ENCODE measurements around the gene ARHGAP31.
"Not testable (repeated sequence)": the region's sequence is repeated elsewhere in the genome, so short reads cannot be mapped to it uniquely, and the experiment has no call there.

ARHGAP31 gene

DNA sequence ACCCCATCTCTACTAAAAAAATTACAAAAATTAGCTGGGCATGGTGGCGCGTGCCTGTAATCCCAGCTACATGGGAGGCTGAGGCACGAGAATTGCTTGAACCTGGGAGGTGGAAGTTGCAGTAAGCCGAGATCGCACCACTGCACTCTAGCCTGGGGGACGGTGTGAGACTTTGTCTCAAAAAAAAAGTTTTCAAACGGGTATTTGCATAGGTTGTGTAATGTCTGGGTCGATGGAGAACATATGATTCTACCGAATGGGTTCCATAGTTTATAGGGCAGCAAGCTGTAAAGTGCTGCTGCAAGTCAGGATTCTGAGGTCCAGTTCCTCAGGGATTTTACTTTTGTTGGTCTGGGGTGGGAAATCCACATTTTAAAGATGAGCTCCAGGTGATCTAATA lies 12.2 kb downstream of the ARHGAP31 start:
- peaks cover 16% of the 10 kb centered on the region for H3K36me3 Mint-ChIP-seq
- peak in 1 of 2 donors; percentile 22 for DNase-seq (ENCODE audit: low spot score in 2 of 2)
- not testable (repeated sequence) for ATAC-seq, H3K4me3 Mint-ChIP-seq, H3K27ac Mint-ChIP-seq, H3K9me3 Mint-ChIP-seq
- H3K4me1 Mint-ChIP-seq: peaks cover 32% of the 10 kb centered on the region

GRCh38 chr3:119308355-119308754 lies 14.2 kb downstream of the ARHGAP31 start:
- no peak for DNase-seq (ENCODE audit: low spot score in 2 of 2)
- peaks cover 20% of the 10 kb centered on the region for H3K4me1 Mint-ChIP-seq
- H3K36me3 Mint-ChIP-seq: peaks cover 20% of the 10 kb centered on the region
- no peaks in the 10 kb centered on the region for H3K9me3 Mint-ChIP-seq
- no peak overlapping the region for H3K4me3 Mint-ChIP-seq
- H3K27ac Mint-ChIP-seq: no peak overlapping the region
- no peak for ATAC-seq

DNA sequence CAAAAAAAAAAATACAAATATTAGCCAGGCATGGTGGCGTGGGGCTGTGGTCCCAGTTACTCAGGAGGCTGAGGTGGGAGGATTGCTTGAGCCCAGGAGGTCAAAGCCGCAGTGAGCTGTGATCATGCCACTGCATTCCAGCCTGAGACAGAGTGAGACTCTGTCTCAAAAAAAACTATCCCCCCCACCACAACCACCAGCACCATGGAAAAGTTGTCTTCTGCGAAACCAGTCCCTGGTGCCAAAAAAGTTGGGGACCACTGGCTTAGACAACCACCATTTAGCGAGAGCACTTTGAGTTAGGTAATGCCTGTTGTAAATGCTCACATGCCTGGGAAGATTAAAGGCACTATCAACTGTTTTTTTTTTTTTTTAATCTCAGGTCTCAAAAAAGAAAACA lies 15.4 kb downstream of the ARHGAP31 start:
- Mint-ChIP-seq H3K4me1 (peaks cover 22% of the 10 kb centered on the region), H3K36me3 (peaks cover 16% of the 10 kb centered on the region), H3K4me3 (no peak overlapping the region), H3K9me3 (no peaks in the 10 kb centered on the region), H3K27ac (no peak overlapping the region)
- DNase-seq (ENCODE audit: low spot score in 2 of 2) (peak in 1 of 2 donors; percentile 39), ATAC-seq (no peak)

- no peak overlapping the region for H3K4me3 Mint-ChIP-seq
- no peak for ATAC-seq
- peaks cover 22% of the 10 kb centered on the region for H3K4me1 Mint-ChIP-seq
- H3K9me3 Mint-ChIP-seq: no peaks in the 10 kb centered on the region
- peak in 1 of 2 donors; percentile 38 for DNase-seq (ENCODE audit: low spot score in 2 of 2)
- H3K27ac Mint-ChIP-seq: no peak overlapping the region
- peaks cover 16% of the 10 kb centered on the region for H3K36me3 Mint-ChIP-seq
Measured at GRCh38 chr3:119310071-119310470, 15.9 kb downstream of the ARHGAP31 start.

DNA sequence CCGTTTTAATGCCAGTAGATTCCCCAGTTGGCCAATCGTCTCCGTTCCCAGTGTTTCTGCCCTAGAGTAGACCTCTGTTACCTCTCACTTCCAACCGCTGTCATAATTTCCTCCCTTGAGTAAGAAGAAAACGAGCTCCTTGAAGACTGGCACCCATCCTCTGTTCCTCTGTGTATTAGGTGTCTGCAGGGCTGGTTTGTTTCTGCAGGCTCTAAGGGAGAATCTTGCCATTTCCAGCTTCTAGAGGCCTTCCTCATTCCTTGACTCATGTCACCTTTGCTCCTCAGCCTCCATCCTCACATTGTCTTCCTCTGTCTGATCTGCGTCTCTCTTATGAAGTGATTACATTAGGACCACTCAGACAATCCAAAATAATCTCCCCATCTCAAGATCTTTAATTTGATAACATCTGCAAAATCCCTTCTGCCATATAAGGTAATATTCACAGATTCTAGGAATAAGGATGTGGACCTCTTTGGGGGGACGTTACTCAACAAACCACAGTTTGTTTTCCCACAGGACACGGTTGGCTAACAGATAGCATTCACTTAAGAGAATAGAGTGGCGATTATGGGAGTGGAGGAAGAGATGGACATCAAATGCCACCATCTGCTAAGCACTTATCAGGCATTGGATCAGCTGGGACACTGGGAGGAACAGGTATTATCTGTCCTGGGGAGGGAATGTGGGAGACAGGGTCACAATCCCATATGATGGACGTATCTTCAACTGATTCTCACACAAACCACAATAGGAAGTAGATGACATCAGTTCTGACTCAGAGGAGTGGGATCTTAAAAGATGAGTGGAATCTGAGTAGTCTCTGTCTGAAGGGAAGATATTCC lies 17.1 kb downstream of the ARHGAP31 start:
- Mint-ChIP-seq H3K4me1 (peaks cover 22% of the 10 kb centered on the region), H3K9me3 (no peaks in the 10 kb centered on the region)
- peak in 1 of 2 donors; percentile 40 for DNase-seq (ENCODE audit: low spot score in 2 of 2)

GRCh38 chr3:119313461-119313860 lies 19.3 kb downstream of the ARHGAP31 start:
- Mint-ChIP-seq H3K4me1 (peaks cover 22% of the 10 kb centered on the region), H3K36me3 (peaks cover 16% of the 10 kb centered on the region), H3K4me3 (no peak overlapping the region), H3K27ac (no peak overlapping the region), H3K9me3 (no peaks in the 10 kb centered on the region)
- DNase-seq (ENCODE audit: low spot score in 2 of 2) (no peak), ATAC-seq (no peak)

More for the DNA sequence above, 17.1 kb downstream of the ARHGAP31 start:
- Mint-ChIP-seq H3K4me3 (no peak overlapping the region), H3K36me3 (peaks cover 16% of the 10 kb centered on the region), H3K27ac (no peak overlapping the region)
- ATAC-seq: peak; percentile 73

GRCh38 chr3:119314821-119315220 lies 20.6 kb downstream of the ARHGAP31 start:
- DNase-seq (ENCODE audit: low spot score in 2 of 2): no peak
- no peak overlapping the region for H3K4me3 Mint-ChIP-seq
- H3K36me3 Mint-ChIP-seq: peaks cover 16% of the 10 kb centered on the region
- no peak overlapping the region for H3K27ac Mint-ChIP-seq
- ATAC-seq: no peak
- peaks cover 22% of the 10 kb centered on the region for H3K4me1 Mint-ChIP-seq
- H3K9me3 Mint-ChIP-seq: no peaks in the 10 kb centered on the region

DNA sequence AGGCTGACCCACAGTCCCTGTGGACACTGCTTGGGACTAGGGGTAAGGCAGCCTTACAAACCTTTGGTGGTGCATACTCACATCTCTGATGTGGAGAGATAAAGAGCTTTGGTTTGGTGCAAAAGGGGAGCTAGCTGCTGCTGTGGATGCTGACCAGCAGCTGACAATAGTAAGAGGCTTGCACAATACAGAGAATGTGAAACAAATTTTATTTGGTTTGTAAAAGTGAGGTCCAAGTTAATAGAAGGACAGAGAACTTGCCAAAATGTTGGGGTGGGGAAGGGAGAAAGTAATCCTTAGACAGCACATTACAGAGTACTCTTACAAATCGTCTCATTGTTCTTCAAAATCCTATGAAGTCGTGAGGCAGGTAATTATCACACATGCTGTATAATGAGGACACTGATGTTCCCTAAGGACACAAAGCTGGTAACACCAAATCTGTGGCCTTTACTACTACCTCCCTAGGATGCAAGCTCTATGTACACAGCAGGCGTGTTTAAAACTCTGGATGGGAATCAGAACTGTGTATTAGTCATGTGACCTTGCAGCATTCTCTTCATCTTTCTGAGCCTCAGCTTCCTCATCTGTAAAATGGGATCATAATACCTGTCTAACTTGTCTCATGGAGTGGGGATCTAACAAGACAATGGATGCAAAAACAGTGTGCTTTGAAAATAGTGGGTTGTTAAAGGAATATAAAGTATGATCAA lies 21.6 kb downstream of the ARHGAP31 start:
- H3K36me3 Mint-ChIP-seq: peaks cover 16% of the 10 kb centered on the region
- peaks cover 27% of the 10 kb centered on the region for H3K4me1 Mint-ChIP-seq
- no peak overlapping the region for H3K4me3 Mint-ChIP-seq
- no peaks in the 10 kb centered on the region for H3K9me3 Mint-ChIP-seq
- ATAC-seq (no peak), DNase-seq (ENCODE audit: low spot score in 2 of 2) (no peak)
- peak overlapping the region; percentile 13 for H3K27ac Mint-ChIP-seq

DNA sequence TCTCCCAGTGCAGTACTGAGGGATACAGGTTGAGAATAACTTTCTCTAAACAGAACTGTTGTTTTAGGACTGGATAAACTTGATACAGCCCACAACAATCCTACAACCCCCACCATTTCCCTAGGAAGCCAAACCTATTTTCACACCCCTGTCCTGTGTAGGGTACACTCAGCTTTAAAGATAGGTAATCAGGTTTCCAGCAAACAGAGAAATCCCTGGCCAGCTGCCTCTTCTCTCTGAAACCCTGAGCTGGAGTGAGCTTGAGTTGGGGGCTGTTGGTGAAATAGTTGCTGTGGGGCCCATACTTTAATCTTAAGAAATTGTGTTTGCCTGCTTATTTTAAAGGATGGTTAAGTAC lies 22.1 kb downstream of the ARHGAP31 start:
- no peak overlapping the region for H3K27ac Mint-ChIP-seq
- no peak overlapping the region for H3K4me3 Mint-ChIP-seq
- DNase-seq (ENCODE audit: low spot score in 2 of 2): peak in 1 of 2 donors; percentile 36
- peaks cover 16% of the 10 kb centered on the region for H3K36me3 Mint-ChIP-seq
- H3K4me1 Mint-ChIP-seq: peaks cover 25% of the 10 kb centered on the region
- ATAC-seq: no peak
- H3K9me3 Mint-ChIP-seq: no peaks in the 10 kb centered on the region

DNA sequence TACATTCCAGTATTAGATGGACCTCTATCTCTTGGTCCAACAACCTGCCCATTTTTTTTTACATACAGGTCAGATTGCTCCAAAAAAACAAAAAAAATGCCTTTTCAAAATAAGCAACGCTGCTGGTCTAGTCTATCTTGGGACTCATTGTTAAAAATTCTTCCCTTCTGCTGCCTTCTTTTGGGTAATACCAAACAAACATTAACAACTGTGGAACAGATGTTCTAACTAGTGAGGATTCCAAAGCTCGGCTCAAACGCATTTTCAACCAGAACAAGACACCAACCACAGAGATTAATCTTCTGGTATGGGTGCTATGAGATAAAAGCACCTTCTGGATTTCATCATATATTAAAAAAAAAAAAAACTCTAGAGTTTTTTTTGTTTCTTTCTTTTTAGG lies 24.7 kb downstream of the ARHGAP31 start:
- H3K27ac Mint-ChIP-seq: no peak overlapping the region
- peaks cover 33% of the 10 kb centered on the region for H3K4me1 Mint-ChIP-seq
- no peak overlapping the region for H3K4me3 Mint-ChIP-seq
- DNase-seq (ENCODE audit: low spot score in 2 of 2) (no peak), ATAC-seq (no peak)
- no peaks in the 10 kb centered on the region for H3K9me3 Mint-ChIP-seq
- H3K36me3 Mint-ChIP-seq: peaks cover 29% of the 10 kb centered on the region

- DNase-seq (ENCODE audit: low spot score in 2 of 2) (no peak), ATAC-seq (no peak)
- Mint-ChIP-seq H3K4me3 (no peak overlapping the region), H3K4me1 (peaks cover 33% of the 10 kb centered on the region), H3K27ac (no peak overlapping the region), H3K9me3 (no peaks in the 10 kb centered on the region), H3K36me3 (peaks cover 25% of the 10 kb centered on the region)
Measured at GRCh38 chr3:119319311-119319710, 25.1 kb downstream of the ARHGAP31 start.

DNA sequence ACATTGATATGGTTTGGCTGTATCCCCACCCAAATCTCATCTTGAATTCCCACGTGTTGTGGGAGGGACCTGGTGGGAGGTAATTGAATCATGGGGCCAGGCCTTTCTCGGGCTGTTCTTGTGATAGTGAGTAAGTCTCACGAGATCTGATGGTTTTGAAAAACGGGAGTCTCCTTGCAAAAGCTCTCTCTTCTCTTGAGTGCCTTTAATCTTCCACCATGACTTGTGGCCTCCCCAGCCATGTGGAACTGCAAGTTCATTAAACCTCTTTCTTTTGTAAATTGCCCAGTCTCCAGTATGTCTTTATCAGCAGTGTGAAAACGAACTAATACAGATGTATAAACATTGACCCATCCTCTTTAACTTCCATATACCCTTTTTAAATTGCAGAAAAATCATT lies 26.6 kb downstream of the ARHGAP31 start:
- H3K4me3 Mint-ChIP-seq; H3K9me3 Mint-ChIP-seq; ATAC-seq; H3K27ac Mint-ChIP-seq; DNase-seq (ENCODE audit: low spot score in 2 of 2): not testable (repeated sequence)
- Mint-ChIP-seq H3K4me1 (peaks cover 41% of the 10 kb centered on the region), H3K36me3 (peaks cover 23% of the 10 kb centered on the region)

GRCh38 chr3:119322021-119322834 lies 28.0 kb downstream of the ARHGAP31 start:
- Mint-ChIP-seq H3K4me3 (peak overlapping the region; percentile 83), H3K36me3 (peaks cover 23% of the 10 kb centered on the region), H3K27ac (peak overlapping the region; percentile 97), H3K4me1 (peaks cover 41% of the 10 kb centered on the region), H3K9me3 (no peaks in the 10 kb centered on the region)
- ATAC-seq (peak; percentile 38), DNase-seq (ENCODE audit: low spot score in 2 of 2) (peak in 1 of 2 donors; percentile 10)

- DNase-seq (ENCODE audit: low spot score in 2 of 2) (peak; percentile 89 to 98), ATAC-seq (peak; percentile 94)
- H3K27ac Mint-ChIP-seq: peak overlapping the region; percentile 97
- peaks cover 23% of the 10 kb centered on the region for H3K36me3 Mint-ChIP-seq
- H3K4me1 Mint-ChIP-seq: peaks cover 41% of the 10 kb centered on the region
- no peaks in the 10 kb centered on the region for H3K9me3 Mint-ChIP-seq
- peak overlapping the region; percentile 83 for H3K4me3 Mint-ChIP-seq
Measured at GRCh38 chr3:119322835-119323722, 28.9 kb downstream of the ARHGAP31 start.
